PC-3 (cell line): ENCODE measurements around the gene SYNGR3.

Experiments
- CTCF ChIP-seq: fragments of 300-600 bp; sonication (generic); conservative IDR thresholded peaks from 2 replicates; pipeline ENCODE4 v1.5.1; 2017; ENCODE audit warnings: antibody characterized with exemption, low read depth, mild to moderate bottlenecking, low read length
- EZH2 ChIP-seq: fragments of 300-600 bp; sonication (generic); IDR thresholded peaks from one replicate; pipeline ENCODE4 v1.6.1; 2017; ENCODE audit warnings: antibody characterized with exemption, mild to moderate bottlenecking, low read length; ENCODE audit not compliant: unreplicated experiment
- EZH2phosphoT487 ChIP-seq: fragments of 300-600 bp; sonication (generic); IDR thresholded peaks from 2 replicates; pipeline ENCODE4 v1.6.1; 2018; ENCODE audit warnings: mild to moderate bottlenecking, antibody characterized with exemption, low read length, borderline replicate concordance

- TF ChIP-seq CTCF (no peak), EZH2 (no peak), EZH2phosphoT487 (no peak)
Observed at GRCh38 chr16:1949507-1949906, 40.3 kb upstream of the SYNGR3 start.
